ENCODE measurements around the gene SRGAP2C.
"Not testable (repeated sequence)": the region's sequence is repeated elsewhere in the genome, so short reads cannot be mapped to it uniquely, and the experiment has no call there.

The SRGAP2C gene

DNA sequence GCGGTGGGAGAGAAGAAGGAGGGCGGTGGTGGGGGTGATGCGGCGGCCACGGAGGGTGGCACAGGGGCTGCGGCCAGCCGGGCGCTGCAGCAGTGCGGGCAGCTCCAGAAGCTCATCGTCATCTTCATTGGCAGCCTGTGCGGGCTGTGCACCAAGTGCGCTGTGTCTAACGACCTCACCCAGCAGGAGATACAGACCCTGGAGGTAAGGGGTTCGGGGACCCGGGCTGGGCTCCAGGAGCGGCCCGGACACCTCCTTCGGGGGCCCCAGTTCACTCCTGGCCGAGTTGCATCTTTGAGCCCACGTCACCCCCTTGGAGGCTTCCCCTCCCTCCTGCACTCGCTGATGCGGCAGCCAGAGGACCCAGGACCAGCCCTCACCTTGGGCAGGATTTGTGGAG is 212.3 kb downstream of the SRGAP2C start:
- not testable (repeated sequence) for H3K4me1 ChIP-seq (ENCODE audit: control insufficient read depth, insufficient read depth, low read length); H3K36me3 ChIP-seq (ENCODE audit: control insufficient read depth, insufficient read depth, low read length); H3K9me3 ChIP-seq (ENCODE audit: control insufficient read depth, insufficient read depth, low read depth, low read length); H3K27ac ChIP-seq (ENCODE audit: low read depth, low read length); H3K9ac ChIP-seq (ENCODE audit: low read length)
- Histone ChIP-seq H3K4me3 (ENCODE audit: low read depth, low read length) (peak overlapping the region; percentile 52), H3K27me3 (ENCODE audit: control insufficient read depth, insufficient read depth, low read length) (peaks cover 14% of the 10 kb centered on the region)

DNA sequence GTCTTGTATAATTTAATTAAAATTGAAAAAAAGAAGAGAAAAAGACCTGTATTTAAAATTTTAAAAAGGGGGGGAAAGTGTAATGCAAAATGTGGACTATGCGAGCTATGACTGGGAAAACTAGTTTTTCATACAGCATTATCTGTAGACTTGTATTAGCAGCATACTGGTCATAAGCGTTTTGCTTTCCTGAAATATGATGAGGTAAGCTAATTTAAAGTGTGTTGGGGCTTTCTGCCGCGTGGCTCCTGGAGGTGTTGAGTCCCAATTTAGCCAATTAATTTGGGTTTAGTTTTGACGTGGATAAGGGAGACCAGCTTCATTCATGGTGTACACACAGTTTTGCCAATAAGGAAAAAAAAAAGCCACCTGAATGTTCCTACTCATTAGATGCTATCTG is 214.4 kb downstream of the SRGAP2C start:
- H3K4me1 ChIP-seq (ENCODE audit: control insufficient read depth, insufficient read depth, low read length); H3K4me3 ChIP-seq (ENCODE audit: low read depth, low read length); H3K9ac ChIP-seq (ENCODE audit: low read length); H3K27ac ChIP-seq (ENCODE audit: low read depth, low read length); H3K36me3 ChIP-seq (ENCODE audit: control insufficient read depth, insufficient read depth, low read length); H3K9me3 ChIP-seq (ENCODE audit: control insufficient read depth, insufficient read depth, low read depth, low read length): not testable (repeated sequence)
- peaks cover 14% of the 10 kb centered on the region for H3K27me3 ChIP-seq (ENCODE audit: control insufficient read depth, insufficient read depth, low read length)

DNA sequence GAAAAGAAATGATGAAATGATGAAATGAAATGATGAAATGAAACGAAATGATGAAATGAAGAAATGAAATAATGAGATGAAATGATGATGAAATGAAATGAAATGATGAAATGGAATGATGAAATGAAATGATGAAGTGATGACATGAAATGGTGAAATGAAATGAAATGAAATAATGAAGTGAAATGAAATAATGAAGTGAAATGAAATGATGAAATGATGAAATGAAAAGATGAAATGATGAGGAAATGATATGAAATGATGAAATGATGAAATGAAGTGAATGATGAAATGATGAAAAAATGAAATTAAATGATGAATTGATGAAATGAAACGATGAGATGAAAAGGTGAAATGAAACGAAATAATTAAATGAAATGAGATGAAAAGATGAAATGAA is 215.3 kb downstream of the SRGAP2C start:
- not testable (repeated sequence) for H3K9me3 ChIP-seq (ENCODE audit: control insufficient read depth, insufficient read depth, low read depth, low read length); H3K27ac ChIP-seq (ENCODE audit: low read depth, low read length); H3K4me1 ChIP-seq (ENCODE audit: control insufficient read depth, insufficient read depth, low read length); H3K9ac ChIP-seq (ENCODE audit: low read length); H3K36me3 ChIP-seq (ENCODE audit: control insufficient read depth, insufficient read depth, low read length); H3K4me3 ChIP-seq (ENCODE audit: low read depth, low read length)
- H3K27me3 ChIP-seq (ENCODE audit: control insufficient read depth, insufficient read depth, low read length) = peaks cover 14% of the 10 kb centered on the region

DNA sequence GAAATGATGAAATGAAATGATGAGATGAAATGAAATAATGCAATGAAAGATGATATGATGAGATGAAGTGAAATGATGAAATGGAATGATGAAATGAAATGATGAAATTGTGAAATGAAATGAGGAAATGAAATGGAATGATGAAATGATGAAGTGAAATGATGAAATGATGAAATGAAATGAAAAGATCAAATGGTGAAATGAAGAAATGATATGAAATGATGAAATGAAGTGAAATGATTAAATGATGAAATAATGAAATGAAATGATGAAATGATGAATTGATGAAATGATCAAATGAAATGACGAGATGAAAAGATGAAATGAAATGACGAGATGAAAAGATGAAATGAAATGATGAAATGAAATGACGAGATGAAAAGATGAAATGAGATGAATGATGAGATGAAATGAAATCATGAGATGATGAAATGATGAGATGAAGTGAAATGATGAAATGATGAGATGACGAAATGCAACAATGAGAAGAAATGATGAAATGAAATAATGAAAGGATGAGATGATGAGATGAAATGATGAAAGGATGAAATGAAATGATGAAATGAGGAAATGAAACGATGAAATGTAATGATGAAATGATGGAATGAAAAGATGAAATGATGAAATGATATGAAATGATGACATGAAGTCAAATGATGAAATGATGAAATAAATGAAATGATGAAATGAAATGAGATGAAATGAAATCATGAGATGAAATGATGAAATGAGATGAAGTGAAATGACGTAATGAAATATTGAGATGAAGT is 216.0 kb downstream of the SRGAP2C start:
- H3K9me3 ChIP-seq (ENCODE audit: control insufficient read depth, insufficient read depth, low read depth, low read length); H3K27ac ChIP-seq (ENCODE audit: low read depth, low read length); H3K9ac ChIP-seq (ENCODE audit: low read length); H3K36me3 ChIP-seq (ENCODE audit: control insufficient read depth, insufficient read depth, low read length); H3K4me1 ChIP-seq (ENCODE audit: control insufficient read depth, insufficient read depth, low read length): not testable (repeated sequence)
- Histone ChIP-seq H3K4me3 (ENCODE audit: low read depth, low read length) (peak overlapping the region; percentile 65; the same call in 1 of the 2 replicates), H3K27me3 (ENCODE audit: control insufficient read depth, insufficient read depth, low read length) (peaks cover 11% of the 10 kb centered on the region)

DNA sequence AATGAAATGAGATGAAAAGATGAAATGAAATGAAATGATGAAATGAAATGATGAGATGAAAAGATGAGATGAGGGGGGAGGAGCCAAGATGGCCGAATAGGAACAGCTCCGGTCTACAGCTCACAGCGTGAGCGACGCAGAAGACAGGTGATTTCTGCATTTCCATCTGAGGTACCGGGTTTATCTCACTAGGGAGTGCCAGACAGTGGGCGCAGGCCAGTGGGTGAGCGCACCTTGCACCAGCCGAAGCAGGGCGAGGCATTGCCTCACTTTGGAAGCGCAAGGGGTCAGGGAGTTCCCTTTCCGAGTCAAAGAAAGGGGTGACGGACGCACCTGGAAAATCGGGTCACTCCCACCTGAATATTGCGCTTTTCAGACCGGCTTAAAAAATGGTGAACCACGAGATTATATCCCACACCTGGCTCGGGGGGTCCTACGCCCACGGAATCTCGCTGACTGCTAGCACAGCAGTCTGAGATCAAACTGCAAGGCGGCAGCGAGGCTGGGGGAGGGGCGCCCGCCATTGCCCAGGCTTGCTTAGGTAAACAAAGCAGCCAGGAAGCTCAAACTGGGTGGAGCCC is 216.7 kb downstream of the SRGAP2C start:
- H3K9me3 ChIP-seq (ENCODE audit: control insufficient read depth, insufficient read depth, low read depth, low read length); H3K27me3 ChIP-seq (ENCODE audit: control insufficient read depth, insufficient read depth, low read length); H3K4me1 ChIP-seq (ENCODE audit: control insufficient read depth, insufficient read depth, low read length); H3K36me3 ChIP-seq (ENCODE audit: control insufficient read depth, insufficient read depth, low read length); H3K27ac ChIP-seq (ENCODE audit: low read depth, low read length): not testable (repeated sequence)
- peak overlapping the region; percentile 65 for H3K4me3 ChIP-seq (ENCODE audit: low read depth, low read length)
- peak overlapping the region; percentile 48 for H3K9ac ChIP-seq (ENCODE audit: low read length)

DNA sequence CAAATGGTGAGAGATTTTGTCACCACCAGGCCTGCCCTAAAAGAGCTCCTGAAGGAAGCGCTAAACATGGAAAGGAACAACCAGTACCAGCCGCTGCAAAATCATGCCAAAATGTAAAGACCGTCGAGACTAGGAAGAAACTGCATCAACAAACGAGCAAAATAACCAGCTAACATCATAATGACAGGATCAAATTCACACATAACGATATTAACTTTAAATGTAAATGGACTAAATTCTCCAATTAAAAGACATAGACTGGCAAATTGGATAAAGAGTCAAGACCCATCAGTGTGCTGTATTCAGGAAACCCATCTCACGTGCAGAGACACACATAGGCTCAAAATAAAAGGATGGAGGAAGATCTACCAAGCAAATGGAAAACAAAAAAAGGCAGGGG is 218.5 kb downstream of the SRGAP2C start:
- not testable (repeated sequence) for H3K4me3 ChIP-seq (ENCODE audit: low read depth, low read length); H3K9ac ChIP-seq (ENCODE audit: low read length); H3K27ac ChIP-seq (ENCODE audit: low read depth, low read length); H3K9me3 ChIP-seq (ENCODE audit: control insufficient read depth, insufficient read depth, low read depth, low read length); H3K4me1 ChIP-seq (ENCODE audit: control insufficient read depth, insufficient read depth, low read length); H3K36me3 ChIP-seq (ENCODE audit: control insufficient read depth, insufficient read depth, low read length); H3K27me3 ChIP-seq (ENCODE audit: control insufficient read depth, insufficient read depth, low read length)

DNA sequence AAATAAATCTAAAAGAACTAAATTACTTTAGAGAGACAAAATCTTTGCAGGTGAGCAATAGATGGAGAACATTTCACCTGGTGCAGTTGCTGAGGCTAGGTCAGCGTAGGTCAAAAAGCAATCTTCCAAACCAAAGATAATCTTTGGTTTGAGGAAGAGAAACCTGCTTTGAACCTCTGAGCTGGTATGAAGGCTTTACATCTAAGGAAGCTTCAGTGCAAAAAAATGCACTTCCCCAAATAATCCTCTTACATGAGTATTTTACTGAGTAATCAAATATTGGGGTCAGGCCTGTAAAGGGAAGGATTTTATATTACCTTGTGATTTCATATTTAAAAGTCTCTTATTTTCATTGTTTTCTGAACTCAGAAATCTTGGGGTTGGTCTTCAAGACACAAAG is 223.6 kb downstream of the SRGAP2C start:
- Histone ChIP-seq H3K9me3 (ENCODE audit: control insufficient read depth, insufficient read depth, low read depth, low read length) (no peaks in the 10 kb centered on the region), H3K4me1 (ENCODE audit: control insufficient read depth, insufficient read depth, low read length) (no peaks in the 10 kb centered on the region), H3K27me3 (ENCODE audit: control insufficient read depth, insufficient read depth, low read length) (no peaks in the 10 kb centered on the region), H3K36me3 (ENCODE audit: control insufficient read depth, insufficient read depth, low read length) (no peaks in the 10 kb centered on the region), H3K27ac (ENCODE audit: low read depth, low read length) (no peak overlapping the region), H3K9ac (ENCODE audit: low read length) (no peak overlapping the region), H3K4me3 (ENCODE audit: low read depth, low read length) (no peak overlapping the region)

DNA sequence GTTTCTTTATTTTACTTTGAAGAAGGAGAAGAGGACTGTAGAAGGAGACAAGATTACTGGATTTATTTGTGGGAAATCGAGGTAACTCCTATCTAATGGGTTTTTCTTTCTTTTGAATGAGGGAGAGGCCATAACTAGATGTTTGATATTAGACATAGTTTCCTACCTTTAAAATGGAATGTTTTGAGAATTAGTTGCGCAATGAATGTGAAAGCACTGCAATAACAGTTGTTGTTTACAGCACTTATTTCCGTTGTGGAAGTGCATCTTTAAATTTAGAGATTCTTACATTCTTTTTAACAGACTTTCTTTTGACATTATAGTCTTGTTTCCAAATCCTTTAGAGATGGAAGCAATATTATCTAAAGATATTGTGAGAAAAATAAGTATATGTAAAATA is 229.0 kb downstream of the SRGAP2C start:
- no peaks in the 10 kb centered on the region for H3K36me3 ChIP-seq (ENCODE audit: control insufficient read depth, insufficient read depth, low read length)
- H3K9me3 ChIP-seq (ENCODE audit: control insufficient read depth, insufficient read depth, low read depth, low read length) = no peaks in the 10 kb centered on the region
- H3K27ac ChIP-seq (ENCODE audit: low read depth, low read length) = no peak overlapping the region
- no peak overlapping the region for H3K9ac ChIP-seq (ENCODE audit: low read length)
- H3K4me1 ChIP-seq (ENCODE audit: control insufficient read depth, insufficient read depth, low read length) = no peaks in the 10 kb centered on the region
- no peaks in the 10 kb centered on the region for H3K27me3 ChIP-seq (ENCODE audit: control insufficient read depth, insufficient read depth, low read length)
- no peak overlapping the region for H3K4me3 ChIP-seq (ENCODE audit: low read depth, low read length)

DNA sequence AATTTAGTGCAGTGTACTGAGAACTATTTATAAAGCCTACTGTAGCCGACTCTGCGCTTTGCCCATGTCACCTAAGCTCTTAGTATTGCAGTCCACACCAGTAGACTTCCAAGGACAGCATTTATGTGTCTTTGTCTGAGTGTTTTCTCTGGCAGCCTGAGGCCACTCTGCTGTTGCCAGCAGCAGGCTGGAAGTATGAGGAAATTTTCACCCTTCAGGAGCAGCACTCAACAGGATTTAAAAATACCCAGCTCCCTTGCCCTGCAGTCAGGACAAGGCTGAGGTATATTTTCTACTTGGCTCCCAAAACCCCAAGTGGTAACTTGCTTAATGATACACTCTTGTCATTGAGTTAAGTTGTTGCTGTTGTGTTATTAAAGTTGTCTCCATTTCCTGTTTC is 230.1 kb downstream of the SRGAP2C start:
- Histone ChIP-seq H3K9ac (ENCODE audit: low read length) (no peak overlapping the region), H3K27ac (ENCODE audit: low read depth, low read length) (no peak overlapping the region), H3K9me3 (ENCODE audit: control insufficient read depth, insufficient read depth, low read depth, low read length) (no peaks in the 10 kb centered on the region), H3K36me3 (ENCODE audit: control insufficient read depth, insufficient read depth, low read length) (no peaks in the 10 kb centered on the region), H3K4me1 (ENCODE audit: control insufficient read depth, insufficient read depth, low read length) (no peaks in the 10 kb centered on the region), H3K27me3 (ENCODE audit: control insufficient read depth, insufficient read depth, low read length) (no peaks in the 10 kb centered on the region), H3K4me3 (ENCODE audit: low read depth, low read length) (no peak overlapping the region)

DNA sequence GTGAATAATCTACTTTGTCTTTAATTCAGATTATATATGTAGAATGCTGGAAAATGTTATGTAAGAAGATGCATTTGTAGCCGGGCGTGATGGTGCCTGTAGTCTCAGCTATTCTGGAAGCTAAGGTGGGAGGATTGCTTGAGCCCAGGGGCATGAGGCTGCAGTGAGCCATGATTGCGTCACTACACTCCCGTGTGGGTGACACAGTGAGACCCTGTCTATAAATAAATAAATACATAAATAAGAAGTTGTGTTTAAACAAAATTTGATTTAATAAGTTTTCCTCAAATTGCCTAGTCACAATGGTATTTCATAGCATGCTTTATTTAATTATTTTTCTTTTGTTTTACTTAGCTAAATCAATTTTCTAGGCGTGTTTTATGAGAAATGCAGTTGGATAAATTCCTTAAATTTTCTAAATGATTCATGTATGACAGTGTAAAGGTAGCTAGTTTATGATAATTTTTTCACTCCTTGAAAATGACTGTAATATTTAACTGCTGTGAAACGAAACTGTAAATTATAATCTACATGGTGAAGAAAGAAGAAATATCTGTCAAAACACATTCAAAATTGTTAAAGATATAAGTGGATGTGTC is 232.6 kb downstream of the SRGAP2C start:
- Histone ChIP-seq H3K27ac (ENCODE audit: low read depth, low read length) (no peak overlapping the region), H3K27me3 (ENCODE audit: control insufficient read depth, insufficient read depth, low read length) (no peaks in the 10 kb centered on the region), H3K9me3 (ENCODE audit: control insufficient read depth, insufficient read depth, low read depth, low read length) (no peaks in the 10 kb centered on the region), H3K36me3 (ENCODE audit: control insufficient read depth, insufficient read depth, low read length) (no peaks in the 10 kb centered on the region), H3K9ac (ENCODE audit: low read length) (no peak overlapping the region), H3K4me3 (ENCODE audit: low read depth, low read length) (no peak overlapping the region), H3K4me1 (ENCODE audit: control insufficient read depth, insufficient read depth, low read length) (0 out of 2 replicates have a peak, but pooled peaks cover under 1% of the 10 kb centered on the region)

DNA sequence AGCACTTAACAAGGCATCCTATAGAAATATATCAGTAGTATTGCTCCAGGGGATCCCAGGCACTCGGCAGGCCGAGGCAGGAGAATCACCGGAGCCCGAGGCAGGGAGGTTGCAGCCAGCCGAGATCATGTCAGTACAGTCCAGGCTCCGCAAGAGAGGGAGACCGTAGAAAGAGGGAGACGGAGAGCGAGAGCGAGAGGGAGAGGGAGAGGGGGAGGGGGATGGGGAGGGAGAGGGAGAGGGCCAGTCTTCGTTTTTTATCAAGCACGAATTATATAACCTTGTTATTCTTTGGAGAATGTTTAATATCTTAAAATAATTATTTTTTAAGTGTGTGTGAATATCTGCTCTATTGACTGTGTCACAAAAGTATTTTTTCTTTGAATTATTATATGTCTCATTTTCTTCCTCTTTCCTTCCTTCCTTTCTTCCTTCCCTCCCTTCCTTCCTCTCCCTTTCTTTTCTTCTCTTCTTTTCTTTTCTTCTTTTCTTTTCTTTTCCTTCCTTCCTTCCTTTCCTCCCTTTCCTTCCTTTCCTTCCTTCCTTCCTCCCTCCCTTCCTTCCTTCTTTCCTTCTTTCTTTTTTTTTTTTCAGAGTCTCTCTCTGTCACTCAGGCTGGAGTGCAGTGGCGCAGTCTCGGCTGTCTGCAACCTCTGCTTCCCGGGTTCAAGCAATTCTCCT is 233.7 kb downstream of the SRGAP2C start:
- H3K4me3 ChIP-seq (ENCODE audit: low read depth, low read length) = peak overlapping the region; percentile 48
- no peaks in the 10 kb centered on the region for H3K9me3 ChIP-seq (ENCODE audit: control insufficient read depth, insufficient read depth, low read depth, low read length)
- no peak overlapping the region for H3K9ac ChIP-seq (ENCODE audit: low read length)
- H3K4me1 ChIP-seq (ENCODE audit: control insufficient read depth, insufficient read depth, low read length) = 0 out of 2 replicates have a peak, but pooled peaks cover 8% of the 10 kb centered on the region
- H3K36me3 ChIP-seq (ENCODE audit: control insufficient read depth, insufficient read depth, low read length) = no peaks in the 10 kb centered on the region
- no peaks in the 10 kb centered on the region for H3K27me3 ChIP-seq (ENCODE audit: control insufficient read depth, insufficient read depth, low read length)
- H3K27ac ChIP-seq (ENCODE audit: low read depth, low read length) = no peak overlapping the region
